BJ (cell line): ENCODE data around the gene FNDC3B. TPM values are rescaled to one million over a fixed set of nuclear protein-coding genes. Genes with fewer than 3 reads are reported as not detected.

Source experiments
- CTCF ChIA-PET: fragments of 350-600 bp; formaldehyde crosslinking; extraction: SDS; loops from one replicate; lab custom pipeline; 2021; ENCODE audit warnings: antibody characterized with exemption, inconsistent platforms; lab: Yijun Ruan, JAX
- POLR2A ChIA-PET: fragments of 300-600 bp; sonication (Branson Sonifier 250); formaldehyde crosslinking; extraction: SDS; loops from one replicate; lab custom pipeline; 2021; ENCODE audit warnings: antibody characterized with exemption; lab: Charles Lee
- DNase-seq: peaks from one replicate; pipeline ENCODE4 v3.0.0-alpha.2; 2011; ENCODE audit warnings: low read depth
- H3K27me3 ChIP-seq: 2 replicates; pipeline ENCODE4 v1.6.0; 2011; ENCODE audit warnings: low read length; ENCODE audit not compliant: control insufficient read depth, insufficient read depth
- H3K36me3 ChIP-seq: 2 replicates; pipeline ENCODE4 v1.5.1; 2011; ENCODE audit warnings: low read length; ENCODE audit not compliant: control insufficient read depth, insufficient read depth
- H3K4me3 ChIP-seq: 2 replicates; pipeline ENCODE4 v1.5.1; 2011; ENCODE audit warnings: low read depth, mild to moderate bottlenecking, control low read depth, low read length
- polyA plus RNA-seq: library from polyadenylated mRNA; depleted of rRNA; stranded (reverse); fragments of >200 nt; gene quantifications from 2 replicates; pipeline ENCODE4 v1.2.3, GENCODE V29; 2011
- TF ChIP-seq, protein P1 (sequence below): IDR thresholded peaks from 2 replicates; pipeline ENCODE4 v1.5.1; 2011; ENCODE audit warnings: low read depth, mild to moderate bottlenecking, control low read depth, inconsistent platforms, low read length, moderate library complexity; ENCODE audit not compliant: insufficient read depth

The FNDC3B gene
- polyA plus RNA-seq, 1 experiment, result 28.6 TPM

DNA sequence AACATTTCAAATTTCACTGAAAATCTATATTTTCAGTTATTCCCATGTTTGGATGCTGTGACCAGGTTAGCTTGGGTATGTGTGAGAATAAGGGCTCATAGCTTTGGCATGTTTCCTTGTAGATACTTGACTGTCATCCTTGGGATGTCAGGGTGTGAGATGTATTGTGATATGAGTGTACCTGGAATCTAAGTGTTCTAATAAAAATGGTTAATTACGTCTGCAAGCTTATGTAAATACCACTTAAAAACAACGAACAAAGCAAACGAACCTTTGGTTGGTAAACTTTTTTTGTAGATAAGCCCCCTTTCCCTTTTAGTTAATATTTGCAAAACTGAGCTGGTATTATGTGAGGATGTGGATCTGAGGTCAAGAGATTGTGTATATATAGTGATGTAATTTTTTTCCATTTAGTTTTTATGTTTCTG is 63.5 kb downstream of the FNDC3B start:
- no peak for DNase-seq
- Histone ChIP-seq H3K27me3 (no peaks in the 10 kb centered on the region), H3K4me3 (no peak overlapping the region), H3K36me3 (0 out of 2 replicates have a peak, but pooled peaks cover 1% of the 10 kb centered on the region)
- TF ChIP-seq, protein P1, sequence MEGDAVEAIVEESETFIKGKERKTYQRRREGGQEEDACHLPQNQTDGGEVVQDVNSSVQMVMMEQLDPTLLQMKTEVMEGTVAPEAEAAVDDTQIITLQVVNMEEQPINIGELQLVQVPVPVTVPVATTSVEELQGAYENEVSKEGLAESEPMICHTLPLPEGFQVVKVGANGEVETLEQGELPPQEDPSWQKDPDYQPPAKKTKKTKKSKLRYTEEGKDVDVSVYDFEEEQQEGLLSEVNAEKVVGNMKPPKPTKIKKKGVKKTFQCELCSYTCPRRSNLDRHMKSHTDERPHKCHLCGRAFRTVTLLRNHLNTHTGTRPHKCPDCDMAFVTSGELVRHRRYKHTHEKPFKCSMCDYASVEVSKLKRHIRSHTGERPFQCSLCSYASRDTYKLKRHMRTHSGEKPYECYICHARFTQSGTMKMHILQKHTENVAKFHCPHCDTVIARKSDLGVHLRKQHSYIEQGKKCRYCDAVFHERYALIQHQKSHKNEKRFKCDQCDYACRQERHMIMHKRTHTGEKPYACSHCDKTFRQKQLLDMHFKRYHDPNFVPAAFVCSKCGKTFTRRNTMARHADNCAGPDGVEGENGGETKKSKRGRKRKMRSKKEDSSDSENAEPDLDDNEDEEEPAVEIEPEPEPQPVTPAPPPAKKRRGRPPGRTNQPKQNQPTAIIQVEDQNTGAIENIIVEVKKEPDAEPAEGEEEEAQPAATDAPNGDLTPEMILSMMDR, result no peak
- POLR2A ChIA-PET, result no interaction called here
- CTCF ChIA-PET, result no interaction called here

DNA sequence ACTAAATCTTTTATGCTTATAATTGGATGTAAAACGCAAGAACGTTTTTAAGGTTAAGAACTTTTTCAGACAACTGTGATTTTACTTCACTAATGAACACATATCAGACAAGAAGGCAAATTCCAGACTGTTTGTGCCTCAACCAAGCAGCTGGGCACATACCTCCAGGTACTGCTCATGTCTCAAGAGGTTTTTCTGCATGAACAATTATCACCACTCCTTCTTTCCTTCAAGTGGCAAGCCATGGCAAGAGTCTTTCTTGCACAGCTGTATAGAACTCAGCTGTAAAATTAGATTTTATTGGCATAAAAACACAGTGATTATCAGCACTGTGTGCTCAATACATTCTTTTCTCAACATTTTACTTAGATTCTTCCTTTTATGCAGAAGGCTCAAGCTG is 64.3 kb downstream of the FNDC3B start:
- Histone ChIP-seq H3K4me3 (no peak overlapping the region), H3K27me3 (no peaks in the 10 kb centered on the region)
- TF ChIP-seq, protein P1, result no peak

DNA sequence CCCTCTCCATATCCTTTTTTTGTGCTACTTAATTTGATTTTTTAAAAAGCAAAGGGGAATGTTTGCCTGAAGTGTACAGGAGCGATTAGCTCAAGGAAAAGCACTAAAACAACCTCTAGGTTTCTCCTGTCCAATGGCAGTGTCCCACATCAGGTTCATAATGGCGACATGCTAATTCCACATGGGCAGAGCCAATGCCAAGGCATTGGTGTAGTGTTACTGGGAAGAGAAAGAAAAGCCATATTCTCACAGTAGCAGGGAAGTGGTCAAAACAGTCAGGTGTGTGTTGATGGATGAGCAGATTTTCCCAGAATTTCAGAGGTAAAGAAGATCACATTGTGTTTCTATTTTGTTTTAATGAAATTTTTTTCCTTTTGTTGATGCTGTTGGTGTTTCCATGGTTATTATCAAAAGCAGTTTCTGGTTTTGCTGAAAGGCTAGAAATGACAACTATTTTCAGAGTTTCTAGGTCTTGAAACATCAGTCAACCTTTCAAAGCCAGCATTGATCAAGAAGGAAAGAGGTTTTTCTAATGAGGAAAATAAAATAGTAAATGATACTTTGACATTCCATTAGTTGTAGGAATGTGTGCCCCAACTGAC is 65.2 kb downstream of the FNDC3B start:
- no peak for DNase-seq
- ChIA-PET POLR2A (no interaction called here), CTCF (interaction anchor here (0.8 kb wide), 1 partner anchor 12 kb away, joined by 3 read pairs; no protein-coding TSS in a partner anchor)

More for the DNA sequence above, 64.3 kb downstream of the FNDC3B start:
- ChIA-PET POLR2A (no interaction called here), CTCF (interaction anchor here (0.8 kb wide), 1 partner anchor 11 kb away, joined by 3 read pairs; no protein-coding TSS in a partner anchor)
- no peak for DNase-seq
- H3K36me3 ChIP-seq, result 0 out of 2 replicates have a peak, but pooled peaks cover 1% of the 10 kb centered on the region

DNA sequence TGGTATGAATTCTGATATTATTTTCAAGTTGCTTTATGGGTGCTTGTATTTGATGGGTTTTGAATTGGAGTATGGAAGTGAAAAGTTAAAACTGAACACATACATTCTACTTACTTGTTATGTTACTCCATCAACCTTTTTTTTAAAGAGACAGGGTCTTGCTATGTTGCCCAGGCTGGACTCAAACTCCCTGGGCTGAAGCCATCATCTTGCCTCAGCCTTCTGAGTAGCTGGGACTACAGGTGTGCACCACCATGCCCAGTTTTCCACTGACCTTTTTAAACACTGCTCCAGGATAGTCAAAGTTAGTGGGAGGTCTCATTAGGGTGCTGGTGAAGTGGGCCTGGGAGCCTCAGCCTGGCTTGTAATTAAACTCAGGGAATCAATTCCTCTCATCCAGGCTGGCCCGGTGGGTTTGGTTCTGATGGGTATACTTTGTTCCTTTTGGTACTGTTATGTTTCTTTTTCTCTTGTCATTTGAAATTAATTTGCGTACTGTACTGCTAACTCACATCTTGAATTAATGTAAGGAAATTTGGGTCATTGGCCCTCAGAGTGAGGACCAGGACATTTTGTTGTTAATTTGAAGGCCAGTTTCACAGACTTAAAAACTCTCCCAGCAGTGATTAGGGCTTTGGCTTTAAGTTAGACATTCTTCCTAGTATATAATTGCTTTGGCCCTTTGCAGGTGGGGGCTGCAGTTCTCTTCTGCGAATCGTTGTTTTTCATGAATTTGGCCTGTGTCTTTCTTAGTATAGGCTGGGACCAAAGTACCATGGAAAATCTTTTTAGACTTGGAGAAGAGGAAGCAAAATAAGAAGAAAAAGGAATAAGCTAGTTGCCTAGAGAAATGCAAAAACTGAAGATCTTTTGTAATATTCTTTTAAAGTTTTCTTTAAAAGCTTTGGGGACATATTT is 66.9 kb downstream of the FNDC3B start:
- DNase-seq, result no peak
- POLR2A ChIA-PET, result no interaction called here
- CTCF ChIA-PET, result no interaction called here

More for the DNA sequence above, 65.2 kb downstream of the FNDC3B start:
- TF ChIP-seq, protein P1, result no peak
- no peak overlapping the region for H3K4me3 ChIP-seq
- no peaks in the 10 kb centered on the region for H3K27me3 ChIP-seq
- H3K36me3 ChIP-seq, result 0 out of 2 replicates have a peak, but pooled peaks cover 1% of the 10 kb centered on the region

More for the DNA sequence above, 66.9 kb downstream of the FNDC3B start:
- H3K4me3 ChIP-seq, result no peak overlapping the region
- H3K36me3 ChIP-seq, result peaks cover 3% of the 10 kb centered on the region; the same call in 1 of the 2 replicates
- no peaks in the 10 kb centered on the region for H3K27me3 ChIP-seq
- TF ChIP-seq, protein P1, result no peak
